Measurements from ENCODE around the gene AGO1.
A peak's percentile ranks its signal among the peaks of the same experiment; 100 is the strongest.

AGO1 gene

DNA sequence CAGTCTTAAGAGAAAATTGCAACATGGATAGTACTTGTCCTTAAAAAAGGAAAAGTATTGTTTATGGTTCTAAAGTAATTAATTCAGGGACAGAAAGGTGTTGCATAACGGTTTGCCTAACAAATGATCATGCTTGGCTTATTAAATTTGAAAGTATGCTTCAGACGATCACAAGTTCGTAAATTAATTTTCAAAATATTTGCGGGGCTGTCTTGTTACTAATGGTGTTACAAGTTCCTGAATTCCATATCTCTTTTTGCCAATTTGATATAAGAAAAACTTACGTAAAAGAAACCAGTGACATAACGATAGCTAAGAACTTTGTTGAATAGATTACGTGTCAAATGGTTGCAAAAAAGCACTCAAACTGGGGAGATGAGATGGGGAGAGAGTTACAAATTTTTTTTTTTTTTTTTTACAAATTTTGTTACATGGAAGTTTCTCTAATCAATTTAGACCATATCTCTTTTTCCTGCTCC lies 49.2 kb downstream of the AGO1 start:
- TF ChIP-seq, protein P1, sequence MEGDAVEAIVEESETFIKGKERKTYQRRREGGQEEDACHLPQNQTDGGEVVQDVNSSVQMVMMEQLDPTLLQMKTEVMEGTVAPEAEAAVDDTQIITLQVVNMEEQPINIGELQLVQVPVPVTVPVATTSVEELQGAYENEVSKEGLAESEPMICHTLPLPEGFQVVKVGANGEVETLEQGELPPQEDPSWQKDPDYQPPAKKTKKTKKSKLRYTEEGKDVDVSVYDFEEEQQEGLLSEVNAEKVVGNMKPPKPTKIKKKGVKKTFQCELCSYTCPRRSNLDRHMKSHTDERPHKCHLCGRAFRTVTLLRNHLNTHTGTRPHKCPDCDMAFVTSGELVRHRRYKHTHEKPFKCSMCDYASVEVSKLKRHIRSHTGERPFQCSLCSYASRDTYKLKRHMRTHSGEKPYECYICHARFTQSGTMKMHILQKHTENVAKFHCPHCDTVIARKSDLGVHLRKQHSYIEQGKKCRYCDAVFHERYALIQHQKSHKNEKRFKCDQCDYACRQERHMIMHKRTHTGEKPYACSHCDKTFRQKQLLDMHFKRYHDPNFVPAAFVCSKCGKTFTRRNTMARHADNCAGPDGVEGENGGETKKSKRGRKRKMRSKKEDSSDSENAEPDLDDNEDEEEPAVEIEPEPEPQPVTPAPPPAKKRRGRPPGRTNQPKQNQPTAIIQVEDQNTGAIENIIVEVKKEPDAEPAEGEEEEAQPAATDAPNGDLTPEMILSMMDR (IDR thresholded peaks at IDR 0.05; ENCODE audit: borderline replicate concordance, extremely low read depth, low read length, poor library complexity, severe bottlenecking): no peak
- no peak for TF ChIP-seq EZH2 (IDR thresholded peaks at IDR 0.05; ENCODE audit: borderline replicate concordance, low read depth, low read length, severe bottlenecking)
- no peaks in the 10 kb centered on the region for H3K9me3 ChIP-seq (ENCODE audit: insufficient read depth, low read length, severe bottlenecking)
- no peak for ATAC-seq (ENCODE audit: insufficient read depth, low read depth)
- H3K79me2 ChIP-seq (ENCODE audit: insufficient read depth, low read length): peaks cover 70% of the 10 kb centered on the region
- H3K27ac ChIP-seq (ENCODE audit: low read length): no peak overlapping the region
- H3K27me3 ChIP-seq (ENCODE audit: insufficient read depth, low read length, poor library complexity): no peaks in the 10 kb centered on the region
- H3K4me3 ChIP-seq (ENCODE audit: low read depth in 1 of 2, low read length in 2 of 2): peak overlapping the region; percentile 77 to 90; a peak in 3 of 4 replicates
- no peak overlapping the region for H2AFZ ChIP-seq (ENCODE audit: low read depth, low read length)
- peak overlapping the region; percentile 83 for H3K9ac ChIP-seq (ENCODE audit: low read depth, low read length)
- no peaks in the 10 kb centered on the region; the same call in 1 of the 2 replicates for H4K20me1 ChIP-seq (ENCODE audit: insufficient read depth, low read length)
- DNase-seq: no peak
- H3K36me3 ChIP-seq (ENCODE audit: insufficient read depth, low read length): no peaks in the 10 kb centered on the region; the same call in 1 of the 2 replicates
- peaks cover 34% of the 10 kb centered on the region for H3K4me1 ChIP-seq (ENCODE audit: insufficient read depth, low read length)
- peak overlapping the region; percentile 74 for H3K4me2 ChIP-seq (ENCODE audit: insufficient read depth, low read length)

DNA sequence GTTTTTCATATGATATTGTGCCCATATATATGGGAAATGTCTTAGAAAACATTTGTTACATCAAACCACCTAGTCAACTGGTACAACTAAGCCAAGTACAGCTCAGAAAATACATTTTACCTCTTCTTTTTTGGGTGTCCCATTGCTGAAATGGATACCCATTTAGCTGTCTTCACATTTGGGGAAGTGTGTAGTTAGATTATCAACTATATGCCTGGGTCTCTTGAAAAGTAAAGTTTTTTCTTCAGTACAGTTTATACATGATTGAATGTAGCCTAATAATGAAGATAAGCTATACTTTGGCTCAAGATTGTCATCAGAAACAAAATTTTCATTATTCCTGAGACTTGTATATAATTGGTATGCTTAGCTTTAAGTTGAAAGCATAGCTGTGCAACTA lies 49.9 kb downstream of the AGO1 start:
- Histone ChIP-seq H4K20me1 (ENCODE audit: insufficient read depth, low read length) (no peaks in the 10 kb centered on the region; the same call in 1 of the 2 replicates), H3K79me2 (ENCODE audit: insufficient read depth, low read length) (peaks cover 76% of the 10 kb centered on the region), H3K4me2 (ENCODE audit: insufficient read depth, low read length) (peak overlapping the region; percentile 74; the same call in 1 of the 2 replicates), H3K36me3 (ENCODE audit: insufficient read depth, low read length) (no peaks in the 10 kb centered on the region; the same call in 1 of the 2 replicates), H3K9me3 (ENCODE audit: insufficient read depth, low read length, severe bottlenecking) (no peaks in the 10 kb centered on the region), H3K4me1 (ENCODE audit: insufficient read depth, low read length) (peaks cover 34% of the 10 kb centered on the region), H3K27ac (ENCODE audit: low read length) (no peak overlapping the region), H2AFZ (ENCODE audit: low read depth, low read length) (no peak overlapping the region), H3K9ac (ENCODE audit: low read depth, low read length) (0 out of 2 replicates have a peak overlapping the region, but pooled peaks have one; percentile 83), H3K4me3 (ENCODE audit: low read depth in 1 of 2, low read length in 2 of 2) (no peak overlapping the region), H3K27me3 (ENCODE audit: insufficient read depth, low read length, poor library complexity) (no peaks in the 10 kb centered on the region)
- TF ChIP-seq, protein P1 (IDR thresholded peaks at IDR 0.05; ENCODE audit: borderline replicate concordance, extremely low read depth, low read length, poor library complexity, severe bottlenecking): no peak
- TF ChIP-seq EZH2 (IDR thresholded peaks at IDR 0.05; ENCODE audit: borderline replicate concordance, low read depth, low read length, severe bottlenecking): no peak
- ATAC-seq (ENCODE audit: insufficient read depth, low read depth): no peak
- DNase-seq: no peak

DNA sequence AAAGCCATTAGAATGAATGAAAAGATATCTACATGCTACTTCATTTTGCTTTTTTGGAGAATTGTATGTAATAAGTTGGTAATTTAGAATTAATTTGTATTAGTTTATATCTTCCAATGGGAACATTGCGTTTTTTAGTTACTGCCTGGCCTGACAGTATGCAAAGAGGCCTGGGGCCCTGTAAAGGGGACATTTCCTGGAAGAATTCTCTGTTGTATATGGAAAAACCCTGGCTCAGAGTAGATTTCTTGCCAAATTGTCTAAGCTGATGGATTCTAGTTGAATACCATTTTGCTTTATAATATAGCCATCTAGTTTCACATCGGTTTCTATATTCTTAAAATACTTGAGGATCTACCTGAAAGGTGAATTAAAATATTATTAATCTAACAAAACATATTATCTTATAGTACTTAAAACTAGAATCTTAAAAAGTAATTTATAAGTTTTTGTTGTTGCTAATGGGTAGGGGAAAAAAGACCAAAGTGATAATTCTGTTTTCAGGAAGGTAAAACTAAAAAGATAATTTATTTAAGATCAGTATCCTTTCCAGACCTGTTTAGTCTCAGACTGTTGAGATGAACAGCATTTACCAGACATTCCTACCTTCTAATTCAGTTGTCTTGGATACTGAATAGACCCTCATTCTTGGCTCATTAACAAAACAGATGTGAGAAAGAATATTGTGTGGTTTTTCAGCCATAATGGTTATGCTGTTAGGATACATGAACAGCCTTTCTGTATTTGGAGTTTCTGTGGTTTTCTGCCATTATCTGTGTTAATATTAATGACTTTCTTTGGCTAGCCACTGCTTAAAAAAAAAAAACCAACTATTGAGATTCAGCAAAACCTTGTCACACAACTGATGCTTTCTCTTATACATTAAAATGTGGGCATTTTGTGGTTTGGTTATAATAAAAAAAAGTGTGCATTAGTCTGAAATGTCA lies 52.7 kb downstream of the AGO1 start:
- Histone ChIP-seq H3K36me3 (ENCODE audit: insufficient read depth, low read length) (no peaks in the 10 kb centered on the region; the same call in 1 of the 2 replicates), H3K4me3 (ENCODE audit: low read depth in 1 of 2, low read length in 2 of 2) (no peak overlapping the region), H3K9ac (ENCODE audit: low read depth, low read length) (no peak overlapping the region), H3K9me3 (ENCODE audit: insufficient read depth, low read length, severe bottlenecking) (no peaks in the 10 kb centered on the region), H3K4me2 (ENCODE audit: insufficient read depth, low read length) (no peak overlapping the region), H3K79me2 (ENCODE audit: insufficient read depth, low read length) (peaks cover 92% of the 10 kb centered on the region), H3K27me3 (ENCODE audit: insufficient read depth, low read length, poor library complexity) (no peaks in the 10 kb centered on the region), H4K20me1 (ENCODE audit: insufficient read depth, low read length) (peaks cover 5% of the 10 kb centered on the region; the same call in 1 of the 2 replicates), H3K27ac (ENCODE audit: low read length) (no peak overlapping the region), H3K4me1 (ENCODE audit: insufficient read depth, low read length) (peaks cover 23% of the 10 kb centered on the region), H2AFZ (ENCODE audit: low read depth, low read length) (no peak overlapping the region)
- no peak for TF ChIP-seq EZH2 (IDR thresholded peaks at IDR 0.05; ENCODE audit: borderline replicate concordance, low read depth, low read length, severe bottlenecking)
- TF ChIP-seq, protein P1 (IDR thresholded peaks at IDR 0.05; ENCODE audit: borderline replicate concordance, extremely low read depth, low read length, poor library complexity, severe bottlenecking): no peak
- DNase-seq (no peak), ATAC-seq (ENCODE audit: insufficient read depth, low read depth) (no peak)

Measured in DND-41 (cell line).